ENCODE data around the gene FBLL1. TPM values are rescaled to one million over a fixed set of nuclear protein-coding genes. Genes with fewer than 3 reads are reported as not detected.

The FBLL1 gene
- 0.52 TPM for total RNA-seq

GRCh38 chr5:168528521-168529373 is at the start of gene FBLL1:
TSS of gene FBLL1 (plus strand) at chr5:168529305. CDS start at chr5:168529505, 200 bp downstream.
- Histone ChIP-seq H3K27ac (ENCODE audit: low read depth, low read length) (no peak within 1 kb of the TSS), H3K9ac (ENCODE audit: low read depth in 1 of 3, low read length in 3 of 3) (no peak within 1 kb of the TSS), H3K36me3 (ENCODE audit: control insufficient read depth in 3 of 3, insufficient read depth in 3 of 3, low read length in 3 of 3) (no peaks in the 10 kb centered on the region), H3K4me3 (ENCODE audit: low read length in 3 of 3) (peak within 1 kb of the TSS in 2 of 3 donors; percentile 45 to 49), H3K9me3 (ENCODE audit: control insufficient read depth in 3 of 3, low read length in 3 of 3) (peaks cover 0 to 3% (median 2%) of the 10 kb centered on the region in 3 donors), H3K27me3 (ENCODE audit: control insufficient read depth in 3 of 3, insufficient read depth in 3 of 3, low read length in 3 of 3) (peaks cover 24 to 38% (median 36%) of the 10 kb centered on the region in 3 donors), H3K4me1 (ENCODE audit: control insufficient read depth in 3 of 3, insufficient read depth in 3 of 3, low read length in 3 of 3) (peaks cover 3 to 5% (median 5%) of the 10 kb centered on the region in 3 donors)

DNA sequence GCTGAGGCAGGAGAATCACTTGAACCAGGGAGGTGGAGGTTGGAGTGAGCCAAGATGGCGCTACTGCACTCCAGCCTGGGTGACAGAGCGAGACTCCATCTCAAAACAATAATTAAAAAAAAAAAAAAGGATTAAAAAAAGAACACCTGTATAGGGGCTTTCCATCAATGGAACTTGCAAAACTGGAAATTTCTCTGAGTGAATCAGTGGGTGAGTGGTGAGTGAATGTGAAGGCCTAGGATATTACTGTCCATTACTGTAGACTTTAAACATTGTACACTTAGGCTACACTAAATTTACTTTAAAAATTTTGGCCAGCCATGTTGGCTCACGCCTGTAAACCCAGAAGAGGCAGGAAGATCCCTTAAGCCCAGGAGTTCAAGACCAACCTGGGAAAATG is 48.5 kb upstream of the FBLL1 start:
- H3K27ac ChIP-seq (ENCODE audit: low read depth, low read length): no peak overlapping the region
- H3K27me3 ChIP-seq (ENCODE audit: control insufficient read depth in 3 of 3, insufficient read depth in 3 of 3, low read length in 3 of 3): no peaks in the 10 kb centered on the region
- no peak overlapping the region for H3K9ac ChIP-seq (ENCODE audit: low read depth in 1 of 3, low read length in 3 of 3)
- no peaks in the 10 kb centered on the region for H3K9me3 ChIP-seq (ENCODE audit: control insufficient read depth in 3 of 3, low read length in 3 of 3)
- no peaks in the 10 kb centered on the region for H3K36me3 ChIP-seq (ENCODE audit: control insufficient read depth in 3 of 3, insufficient read depth in 3 of 3, low read length in 3 of 3)
- no peaks in the 10 kb centered on the region for H3K4me1 ChIP-seq (ENCODE audit: control insufficient read depth in 3 of 3, insufficient read depth in 3 of 3, low read length in 3 of 3)
- H3K4me3 ChIP-seq (ENCODE audit: low read length in 3 of 3): no peak overlapping the region

DNA sequence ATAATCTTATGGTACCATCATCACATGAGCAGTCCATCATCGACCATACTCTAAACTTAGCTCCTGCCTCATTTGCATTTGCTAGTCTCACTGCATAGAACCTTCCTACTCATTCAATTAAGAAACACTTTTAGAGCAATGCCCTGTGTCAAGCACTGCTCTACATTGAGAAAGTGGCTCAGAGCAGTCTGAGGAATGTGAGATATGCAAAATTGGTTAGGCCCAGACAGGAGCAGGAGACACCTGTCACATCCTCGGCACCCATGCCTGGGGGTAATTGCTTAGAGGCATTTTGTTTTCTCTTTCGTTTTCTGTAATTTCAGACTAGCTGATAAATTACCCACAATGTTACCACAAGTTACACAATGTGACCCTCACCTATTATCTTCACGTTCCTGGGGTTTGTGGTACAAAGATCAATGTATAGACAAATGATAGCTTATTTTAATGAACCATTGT is 47.7 kb upstream of the FBLL1 start:
- Histone ChIP-seq H3K9me3 (ENCODE audit: control insufficient read depth in 3 of 3, low read length in 3 of 3) (no peaks in the 10 kb centered on the region), H3K27me3 (ENCODE audit: control insufficient read depth in 3 of 3, insufficient read depth in 3 of 3, low read length in 3 of 3) (no peaks in the 10 kb centered on the region), H3K4me3 (ENCODE audit: low read length in 3 of 3) (no peak overlapping the region), H3K27ac (ENCODE audit: low read depth, low read length) (no peak overlapping the region), H3K4me1 (ENCODE audit: control insufficient read depth in 3 of 3, insufficient read depth in 3 of 3, low read length in 3 of 3) (no peaks in the 10 kb centered on the region), H3K9ac (ENCODE audit: low read depth in 1 of 3, low read length in 3 of 3) (no peak overlapping the region), H3K36me3 (ENCODE audit: control insufficient read depth in 3 of 3, insufficient read depth in 3 of 3, low read length in 3 of 3) (peaks cover 0 to under 1% (median 0%) of the 10 kb centered on the region in 3 donors)

- Histone ChIP-seq H3K9ac (ENCODE audit: low read depth in 1 of 3, low read length in 3 of 3) (no peak overlapping the region), H3K4me3 (ENCODE audit: low read length in 3 of 3) (no peak overlapping the region)
Observed at GRCh38 chr5:168482361-168482760, 46.7 kb upstream of the FBLL1 start.

GRCh38 chr5:168486136-168486879 is 42.8 kb upstream of the FBLL1 start, which contains the start of gene RARS1:
TSS of gene RARS1 (plus strand) at chr5:168486471. CDS start at chr5:168486499, 28 bp downstream.
- H3K4me1 ChIP-seq (ENCODE audit: control insufficient read depth in 3 of 3, insufficient read depth in 3 of 3, low read length in 3 of 3): peaks cover 5 to 12% (median 7%) of the 10 kb centered on the region in 3 donors
- H3K9me3 ChIP-seq (ENCODE audit: control insufficient read depth in 3 of 3, low read length in 3 of 3): no peaks in the 10 kb centered on the region
- no peaks in the 10 kb centered on the region for H3K27me3 ChIP-seq (ENCODE audit: control insufficient read depth in 3 of 3, insufficient read depth in 3 of 3, low read length in 3 of 3)
- H3K36me3 ChIP-seq (ENCODE audit: control insufficient read depth in 3 of 3, insufficient read depth in 3 of 3, low read length in 3 of 3): peaks cover 14 to 30% (median 24%) of the 10 kb centered on the region in 3 donors
- peak within 1 kb of the TSS; percentile 33 for H3K27ac ChIP-seq (ENCODE audit: low read depth, low read length)
- peak within 1 kb of the TSS; percentile 99 to 100 (median 100) for H3K4me3 ChIP-seq (ENCODE audit: low read length in 3 of 3)
- peak within 1 kb of the TSS; percentile 85 to 94 (median 92) for H3K9ac ChIP-seq (ENCODE audit: low read depth in 1 of 3, low read length in 3 of 3)

More at GRCh38 chr5:168482361-168482760, 46.7 kb upstream of the FBLL1 start:
- Histone ChIP-seq H3K9me3 (ENCODE audit: control insufficient read depth in 3 of 3, low read length in 3 of 3) (no peaks in the 10 kb centered on the region), H3K36me3 (ENCODE audit: control insufficient read depth in 3 of 3, insufficient read depth in 3 of 3, low read length in 3 of 3) (peaks cover 0 to 5% (median 0%) of the 10 kb centered on the region in 3 donors), H3K27me3 (ENCODE audit: control insufficient read depth in 3 of 3, insufficient read depth in 3 of 3, low read length in 3 of 3) (no peaks in the 10 kb centered on the region), H3K4me1 (ENCODE audit: control insufficient read depth in 3 of 3, insufficient read depth in 3 of 3, low read length in 3 of 3) (peaks cover 2 to 7% (median 3%) of the 10 kb centered on the region in 3 donors), H3K27ac (ENCODE audit: low read depth, low read length) (no peak overlapping the region)

GRCh38 chr5:168489059-168489458 is 40.0 kb upstream of the FBLL1 start:
- H3K4me1 ChIP-seq (ENCODE audit: control insufficient read depth in 3 of 3, insufficient read depth in 3 of 3, low read length in 3 of 3): peaks cover 5 to 12% (median 7%) of the 10 kb centered on the region in 3 donors
- H3K9me3 ChIP-seq (ENCODE audit: control insufficient read depth in 3 of 3, low read length in 3 of 3): no peaks in the 10 kb centered on the region
- H3K36me3 ChIP-seq (ENCODE audit: control insufficient read depth in 3 of 3, insufficient read depth in 3 of 3, low read length in 3 of 3): peaks cover 22 to 51% (median 38%) of the 10 kb centered on the region in 3 donors
- H3K4me3 ChIP-seq (ENCODE audit: low read length in 3 of 3): no peak overlapping the region
- no peaks in the 10 kb centered on the region for H3K27me3 ChIP-seq (ENCODE audit: control insufficient read depth in 3 of 3, insufficient read depth in 3 of 3, low read length in 3 of 3)
- H3K9ac ChIP-seq (ENCODE audit: low read depth in 1 of 3, low read length in 3 of 3): no peak overlapping the region
- H3K27ac ChIP-seq (ENCODE audit: low read depth, low read length): no peak overlapping the region

- Histone ChIP-seq H3K4me3 (ENCODE audit: low read length in 3 of 3) (no peak overlapping the region), H3K27ac (ENCODE audit: low read depth, low read length) (no peak overlapping the region), H3K9me3 (ENCODE audit: control insufficient read depth in 3 of 3, low read length in 3 of 3) (no peaks in the 10 kb centered on the region), H3K36me3 (ENCODE audit: control insufficient read depth in 3 of 3, insufficient read depth in 3 of 3, low read length in 3 of 3) (peaks cover 31 to 73% (median 60%) of the 10 kb centered on the region in 3 donors), H3K27me3 (ENCODE audit: control insufficient read depth in 3 of 3, insufficient read depth in 3 of 3, low read length in 3 of 3) (no peaks in the 10 kb centered on the region), H3K9ac (ENCODE audit: low read depth in 1 of 3, low read length in 3 of 3) (no peak overlapping the region), H3K4me1 (ENCODE audit: control insufficient read depth in 3 of 3, insufficient read depth in 3 of 3, low read length in 3 of 3) (no peaks in the 10 kb centered on the region)
Observed at GRCh38 chr5:168494057-168494555, 35.0 kb upstream of the FBLL1 start.

GRCh38 chr5:168502563-168503237 is 26.4 kb upstream of the FBLL1 start:
- H3K36me3 ChIP-seq (ENCODE audit: control insufficient read depth in 3 of 3, insufficient read depth in 3 of 3, low read length in 3 of 3): peaks cover 8 to 40% (median 37%) of the 10 kb centered on the region in 3 donors

DNA sequence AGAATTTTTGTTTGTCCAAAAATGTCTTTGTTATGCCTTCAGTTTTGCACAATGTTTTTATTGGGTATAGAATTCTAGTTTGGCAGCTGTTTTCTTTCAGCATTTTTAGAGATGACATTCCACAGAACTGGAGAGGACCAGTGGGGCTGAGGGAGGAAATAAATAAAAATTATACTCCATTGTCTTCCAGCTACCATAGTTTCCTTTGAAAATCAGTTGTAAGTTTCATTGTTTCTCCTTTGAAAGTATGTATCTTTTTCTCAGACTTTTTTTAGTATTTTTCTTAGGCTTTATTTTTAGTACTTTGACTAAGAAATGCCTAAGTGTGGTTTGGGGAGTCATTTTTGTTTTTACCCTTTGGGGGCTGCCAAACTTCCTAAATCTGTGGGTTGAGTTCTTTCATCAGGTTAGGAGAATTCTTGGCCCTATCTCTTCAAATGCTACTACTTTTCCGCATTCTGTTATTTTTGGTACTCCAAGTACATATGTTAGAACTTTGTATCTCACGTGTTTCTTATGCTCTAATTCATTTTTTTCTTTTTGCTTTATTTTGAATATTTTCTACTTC is 15.2 kb upstream of the FBLL1 start:
- Histone ChIP-seq H3K27ac (ENCODE audit: low read depth, low read length) (no peak overlapping the region), H3K9ac (ENCODE audit: low read depth in 1 of 3, low read length in 3 of 3) (no peak overlapping the region), H3K9me3 (ENCODE audit: control insufficient read depth in 3 of 3, low read length in 3 of 3) (no peaks in the 10 kb centered on the region), H3K4me1 (ENCODE audit: control insufficient read depth in 3 of 3, insufficient read depth in 3 of 3, low read length in 3 of 3) (no peaks in the 10 kb centered on the region), H3K4me3 (ENCODE audit: low read length in 3 of 3) (no peak overlapping the region), H3K36me3 (ENCODE audit: control insufficient read depth in 3 of 3, insufficient read depth in 3 of 3, low read length in 3 of 3) (peaks cover 28 to 80% (median 72%) of the 10 kb centered on the region in 3 donors), H3K27me3 (ENCODE audit: control insufficient read depth in 3 of 3, insufficient read depth in 3 of 3, low read length in 3 of 3) (no peaks in the 10 kb centered on the region)

More at GRCh38 chr5:168502563-168503237, 26.4 kb upstream of the FBLL1 start:
- H3K27ac ChIP-seq (ENCODE audit: low read depth, low read length): no peak overlapping the region
- H3K4me3 ChIP-seq (ENCODE audit: low read length in 3 of 3): no peak overlapping the region
- H3K9me3 ChIP-seq (ENCODE audit: control insufficient read depth in 3 of 3, low read length in 3 of 3): no peaks in the 10 kb centered on the region
- no peaks in the 10 kb centered on the region for H3K27me3 ChIP-seq (ENCODE audit: control insufficient read depth in 3 of 3, insufficient read depth in 3 of 3, low read length in 3 of 3)
- no peaks in the 10 kb centered on the region for H3K4me1 ChIP-seq (ENCODE audit: control insufficient read depth in 3 of 3, insufficient read depth in 3 of 3, low read length in 3 of 3)
- H3K9ac ChIP-seq (ENCODE audit: low read depth in 1 of 3, low read length in 3 of 3): no peak overlapping the region
